Measurements from ENCODE around the gene BTBD9. TPM values are rescaled to one million over a fixed set of nuclear protein-coding genes. Genes with fewer than 3 reads are reported as not detected.

The BTBD9 gene
- polyA plus RNA-seq, 2 of the 4 experiments (the other 2 are of a cell fraction): 2.3 to 4.6 TPM

GRCh38 chr6:38150021-38150420 is 489.7 kb downstream of the BTBD9 start:
- Histone ChIP-seq H3K4me1 (peaks cover 4% of the 10 kb centered on the region; the same call in 2 of the 3 replicates), H3K27ac (no peak overlapping the region), H3K4me3 (no peak overlapping the region), H3K4me2 (no peak overlapping the region), H3K9me3 (no peaks in the 10 kb centered on the region)
- no peak for DNase-seq (ENCODE audit: low read depth in 1 of 2, low spot score in 1 of 2)
- ATAC-seq: no peak
- no peak for FAIRE-seq
- ChIA-PET POLR2A (no interaction called here), CTCF (no interaction called here)
- TF ChIP-seq MAZ (IDR thresholded peaks at IDR 0.05; ENCODE audit: borderline replicate concordance, low read depth, low read length) (no peak), NFE2L2 (conservative IDR thresholded peaks at IDR 0.05; ENCODE audit: low read length) (no peak), SREBF2 (IDR thresholded peaks at IDR 0.05) (no peak), BHLHE40 (IDR thresholded peaks at IDR 0.05; ENCODE audit: low read depth, low read length) (no peak), RCOR1 (IDR thresholded peaks at IDR 0.05; ENCODE audit: low read depth, low read length) (no peak), KDM5A (IDR thresholded peaks at IDR 0.05) (no peak), JUN (IDR thresholded peaks at IDR 0.05) (no peak), MYC (IDR thresholded peaks at IDR 0.05; ENCODE audit: borderline replicate concordance, low read length) (no peak), CBX2 (IDR thresholded peaks at IDR 0.05; ENCODE audit: borderline replicate concordance, low read depth) (no peak), ELK1 (IDR thresholded peaks at IDR 0.05; ENCODE audit: low read depth, low read length) (no peak), HEYL (CRISPR knock-in tag; IDR thresholded peaks at IDR 0.05) (no peak)
- 92% methylated on average over 3 of the region's 3 CpGs for WGBS (ENCODE audit: missing lambda C conversion rate)

GRCh38 chr6:38149531-38149930 is 490.2 kb downstream of the BTBD9 start:
- ChIA-PET CTCF (no interaction called here), POLR2A (no interaction called here)
- 89% methylated on average over 2 of the region's 2 CpGs for WGBS (ENCODE audit: missing lambda C conversion rate)
- Histone ChIP-seq H3K9me3 (no peaks in the 10 kb centered on the region), H3K4me1 (no peaks in the 10 kb centered on the region; the same call in 2 of the 3 replicates), H3K4me3 (no peak overlapping the region), H3K27ac (no peak overlapping the region), H3K4me2 (no peak overlapping the region)
- ATAC-seq: no peak
- no peak for DNase-seq (ENCODE audit: low read depth in 1 of 2, low spot score in 1 of 2)
- no peak for FAIRE-seq
- TF ChIP-seq NFE2L2 (conservative IDR thresholded peaks at IDR 0.05; ENCODE audit: low read length) (no peak), POLR2AphosphoS2 (conservative IDR thresholded peaks at IDR 0.05; ENCODE audit: low read length) (no peak), HES2 (IDR thresholded peaks at IDR 0.05) (no peak), RCOR1 (IDR thresholded peaks at IDR 0.05; ENCODE audit: low read depth, low read length) (no peak), CBX2 (IDR thresholded peaks at IDR 0.05; ENCODE audit: borderline replicate concordance, low read depth) (no peak), ATOH8 (CRISPR knock-in tag; IDR thresholded peaks at IDR 0.05; ENCODE audit: low read depth) (no peak), CHD2 (IDR thresholded peaks at IDR 0.05; ENCODE audit: low read length, partially characterized antibody) (no peak), HDAC2 (IDR thresholded peaks at IDR 0.05) (no peak), MAFK (IDR thresholded peaks at IDR 0.05; ENCODE audit: partially characterized antibody) (no peak), RFX5 (IDR thresholded peaks at IDR 0.05) (no peak)

GRCh38 chr6:38148606-38149005 is 491.1 kb downstream of the BTBD9 start:
- Histone ChIP-seq H3K4me2 (no peak overlapping the region), H3K27ac (no peak overlapping the region), H3K4me3 (no peak overlapping the region), H3K4me1 (no peaks in the 10 kb centered on the region), H3K9me3 (no peaks in the 10 kb centered on the region)
- ATAC-seq: no peak
- DNase-seq (ENCODE audit: low read depth in 1 of 2, low spot score in 1 of 2): no peak
- CTCF ChIA-PET: interaction anchor here (0.7 kb wide), 1 partner anchor 450 kb away, joined by 6 read pairs; no protein-coding TSS in a partner anchor
- WGBS (ENCODE audit: missing lambda C conversion rate): 95% methylated on average over 2 of the region's 2 CpGs
- POLR2A ChIA-PET: no interaction called here
- FAIRE-seq: no peak
- TF ChIP-seq RARB (CRISPR knock-in tag; IDR thresholded peaks at IDR 0.05) (no peak), SMC3 (IDR thresholded peaks at IDR 0.05) (no peak), ELK1 (IDR thresholded peaks at IDR 0.05; ENCODE audit: low read depth, low read length) (no peak), EP300 (IDR thresholded peaks at IDR 0.05) (no peak), RFX5 (IDR thresholded peaks at IDR 0.05) (no peak), ESRRA (IDR thresholded peaks at IDR 0.05; ENCODE audit: borderline replicate concordance, low read length) (no peak), CBX2 (IDR thresholded peaks at IDR 0.05; ENCODE audit: borderline replicate concordance, low read depth) (no peak), BHLHE40 (IDR thresholded peaks at IDR 0.05; ENCODE audit: low read depth, low read length) (no peak), ZFP36 (IDR thresholded peaks at IDR 0.05; ENCODE audit: borderline replicate concordance, partially characterized antibody) (no peak), RAD21 (conservative IDR thresholded peaks at IDR 0.05 in 1 of 2, IDR thresholded peaks at IDR 0.05 in 1 of 2) (no peak), POLR2A (IDR thresholded peaks at IDR 0.05; ENCODE audit: low read length) (no peak), MAX (IDR thresholded peaks at IDR 0.05) (no peak), CTCF (IDR thresholded peaks at IDR 0.05) (no peak), GATA3 (IDR thresholded peaks at IDR 0.05; ENCODE audit: borderline replicate concordance) (no peak), NFE2L2 (conservative IDR thresholded peaks at IDR 0.05; ENCODE audit: low read length) (no peak), HOXA7 (CRISPR knock-in tag; IDR thresholded peaks at IDR 0.05) (no peak), MAZ (IDR thresholded peaks at IDR 0.05; ENCODE audit: borderline replicate concordance, low read depth, low read length) (no peak), HEYL (CRISPR knock-in tag; IDR thresholded peaks at IDR 0.05) (no peak)

Measured in A549 (cell line).